Mammary epithelial cell (primary cell): ENCODE results near the gene CITED2.

Experiments used
- CTCF ChIP-seq, 2 donors: IDR thresholded peaks in 1 of 2; conservative IDR thresholded peaks in 1 of 2; 2 replicates each; pipeline ENCODE4 v1.5.1; 2011 to 2012; ENCODE audit warnings: inconsistent platforms in 2 of 2, low read length in 2 of 2, mild to moderate bottlenecking in 2 of 2, control low read depth in 1 of 2, low read depth in 1 of 2; ENCODE audit not compliant: insufficient read depth in 1 of 2; ENCODE audit errors: extremely low read depth in 1 of 2
- EZH2 ChIP-seq: IDR thresholded peaks from 2 replicates; pipeline ENCODE4 v1.6.1; 2012; ENCODE audit warnings: low read length, inconsistent platforms, borderline replicate concordance

GRCh38 chr6:139394027-139394649 is 19.7 kb upstream of the CITED2 start:
- TF ChIP-seq EZH2 (no peak), CTCF (conservative IDR thresholded peaks at IDR 0.05 in 1 of 2, IDR thresholded peaks at IDR 0.05 in 1 of 2; ENCODE audit: extremely low read depth in 1 of 2, insufficient read depth in 1 of 2, low read depth in 1 of 2, low read length in 2 of 2) (no peak)
